A673 (cell line): ENCODE data around the gene LRRC32.

Experiments
- EZH2 ChIP-seq: fragments of 200-600 bp; sonication (generic); IDR thresholded peaks from 2 replicates; pipeline ENCODE4 v1.6.1; 2017; ENCODE audit warnings: borderline replicate concordance, low read depth, mild to moderate bottlenecking, mixed read lengths, antibody characterized with exemption, low read length; ENCODE audit not compliant: poor library complexity, severe bottlenecking
- TF ChIP-seq, protein P1 (sequence below): fragments of 300-800, 200-600 bp; sonication (generic); conservative IDR thresholded peaks from 2 replicates; pipeline ENCODE4 v1.5.1; 2017; ENCODE audit warnings: low read depth, mild to moderate bottlenecking, antibody characterized with exemption, low read length, moderate library complexity, mixed read lengths

DNA sequence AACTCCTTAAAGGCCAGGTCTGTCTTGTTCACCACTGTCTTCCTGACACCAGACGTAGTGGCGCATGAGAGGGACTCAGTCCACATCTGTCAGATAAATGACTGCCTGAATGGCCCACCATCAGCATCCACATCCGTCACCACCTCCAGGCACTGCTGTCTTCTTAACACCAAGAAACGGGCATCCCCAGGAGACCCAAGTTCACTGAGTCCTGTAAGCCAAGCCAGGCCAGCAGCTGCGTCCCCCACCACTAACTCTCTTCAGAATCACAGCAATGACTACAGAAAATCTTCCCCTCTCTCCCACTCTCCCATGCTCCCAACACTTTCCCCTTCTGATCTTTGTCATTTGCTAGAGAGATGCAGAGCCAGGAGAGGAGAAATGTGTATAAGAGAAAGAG is 47.3 kb upstream of the LRRC32 start:
- TF ChIP-seq EZH2: no peak
- TF ChIP-seq, protein P1, sequence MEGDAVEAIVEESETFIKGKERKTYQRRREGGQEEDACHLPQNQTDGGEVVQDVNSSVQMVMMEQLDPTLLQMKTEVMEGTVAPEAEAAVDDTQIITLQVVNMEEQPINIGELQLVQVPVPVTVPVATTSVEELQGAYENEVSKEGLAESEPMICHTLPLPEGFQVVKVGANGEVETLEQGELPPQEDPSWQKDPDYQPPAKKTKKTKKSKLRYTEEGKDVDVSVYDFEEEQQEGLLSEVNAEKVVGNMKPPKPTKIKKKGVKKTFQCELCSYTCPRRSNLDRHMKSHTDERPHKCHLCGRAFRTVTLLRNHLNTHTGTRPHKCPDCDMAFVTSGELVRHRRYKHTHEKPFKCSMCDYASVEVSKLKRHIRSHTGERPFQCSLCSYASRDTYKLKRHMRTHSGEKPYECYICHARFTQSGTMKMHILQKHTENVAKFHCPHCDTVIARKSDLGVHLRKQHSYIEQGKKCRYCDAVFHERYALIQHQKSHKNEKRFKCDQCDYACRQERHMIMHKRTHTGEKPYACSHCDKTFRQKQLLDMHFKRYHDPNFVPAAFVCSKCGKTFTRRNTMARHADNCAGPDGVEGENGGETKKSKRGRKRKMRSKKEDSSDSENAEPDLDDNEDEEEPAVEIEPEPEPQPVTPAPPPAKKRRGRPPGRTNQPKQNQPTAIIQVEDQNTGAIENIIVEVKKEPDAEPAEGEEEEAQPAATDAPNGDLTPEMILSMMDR: no peak
